ENCODE data around the gene SIRPB2. TPM values are rescaled to one million over a fixed set of nuclear protein-coding genes. Genes with fewer than 3 reads are reported as not detected.

SIRPB2 gene
- total and polyA plus RNA-seq, 2 of the 8 experiments (the other 6 are each of a cell fraction or from before 2014, with no cell fraction given), result 0.28 TPM; not detected in 1

GRCh38 chr20:1442304-1442703 lies 48.9 kb downstream of the SIRPB2 start:
- no peak overlapping the region for H2BK20ac ChIP-seq (ENCODE audit: low read length)
- H3K9ac ChIP-seq (replicated peaks in 1 of 4; ENCODE audit: extremely low read depth in 1 of 4, low read depth in 3 of 4, low read length in 3 of 4), result no peak overlapping the region
- no peak overlapping the region for H3K23ac ChIP-seq (ENCODE audit: insufficient read length)
- no peak for TF ChIP-seq HDAC6 (IDR thresholded peaks at IDR 0.05; ENCODE audit: low read depth, low read length)
- no peak for TF ChIP-seq GTF2F1 (IDR thresholded peaks at IDR 0.05; ENCODE audit: borderline replicate concordance, low read depth, low read length)
- TF ChIP-seq, protein P1, sequence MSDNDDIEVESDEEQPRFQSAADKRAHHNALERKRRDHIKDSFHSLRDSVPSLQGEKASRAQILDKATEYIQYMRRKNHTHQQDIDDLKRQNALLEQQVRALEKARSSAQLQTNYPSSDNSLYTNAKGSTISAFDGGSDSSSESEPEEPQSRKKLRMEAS (IDR thresholded peaks at IDR 0.05), result no peak
- no peak for TF ChIP-seq BRCA1 (IDR thresholded peaks at IDR 0.05; ENCODE audit: low read depth, low read length)
- ChIA-PET CTCF (ENCODE audit: partially characterized antibody) (interaction anchor here (1.8 kb wide), 1 partner anchor 14 kb away, joined by 4 read pairs; no protein-coding TSS in a partner anchor), POLR2A (ENCODE audit: partially characterized antibody) (no interaction called here)
- no peak overlapping the region for H3K27ac ChIP-seq (ENCODE audit: low read depth, low read length)
- H3K9me3 ChIP-seq (ENCODE audit: insufficient read depth in 2 of 2, low read depth in 1 of 2, low read length in 1 of 2), result no peaks in the 10 kb centered on the region
- H2BK5ac ChIP-seq (ENCODE audit: low read depth, low read length), result no peak overlapping the region
- H2BK12ac ChIP-seq (ENCODE audit: low read depth, low read length), result no peak overlapping the region
- H3K79me1 ChIP-seq (ENCODE audit: low read depth, low read length), result no peaks in the 10 kb centered on the region
- H3K23me2 ChIP-seq (ENCODE audit: low read depth, low read length), result no peaks in the 10 kb centered on the region
- no peak overlapping the region for H2AFZ ChIP-seq (ENCODE audit: low read length)
- H2BK15ac ChIP-seq (ENCODE audit: low read length), result no peak overlapping the region
- no peak for DNase-seq (ENCODE audit: low read depth in 1 of 2, low spot score in 2 of 2)
- H3K36me3 ChIP-seq (ENCODE audit: control insufficient read depth in 2 of 4, insufficient read depth in 4 of 4, low read length in 3 of 4), result peaks cover 20 to 47% (median 37%) of the 10 kb centered on the region in 4 experiments
- no peak overlapping the region for H3K4me2 ChIP-seq (ENCODE audit: insufficient read depth in 1 of 2, low read depth in 2 of 2, low read length in 2 of 2)
- no peak overlapping the region for H3K18ac ChIP-seq (ENCODE audit: extremely low read depth, low read length)
- H3K56ac ChIP-seq (replicated peaks; ENCODE audit: insufficient read length, low read depth, low read length), result no peak overlapping the region
- no peak overlapping the region for H4K5ac ChIP-seq (ENCODE audit: insufficient read length, low read depth, low read length)
- H4K20me1 ChIP-seq (replicated peaks in 1 of 2; ENCODE audit: control insufficient read depth in 1 of 2, insufficient read depth in 2 of 2, low read length in 2 of 2), result peaks cover 0 to 3% of the 10 kb centered on the region in 2 experiments
- no peak overlapping the region for H3K4ac ChIP-seq (replicated peaks; ENCODE audit: insufficient read length, low read depth, low read length)
- H4K8ac ChIP-seq (ENCODE audit: extremely low read depth, insufficient read depth, low read length), result no peak overlapping the region
- H3K4me3 ChIP-seq (ENCODE audit: extremely low read depth in 1 of 4, insufficient read depth in 2 of 4, low read depth in 3 of 4, low read length in 4 of 4), result no peak overlapping the region
- no peak overlapping the region for H2BK120ac ChIP-seq (replicated peaks; ENCODE audit: low read depth, low read length)
- no peaks in the 10 kb centered on the region for H3K79me2 ChIP-seq (ENCODE audit: control insufficient read depth in 1 of 2, insufficient read depth in 2 of 2, low read length in 2 of 2)
- FAIRE-seq, result no peak
- H4K91ac ChIP-seq (replicated peaks; ENCODE audit: insufficient read length, low read length), result no peak overlapping the region
- H3K27me3 ChIP-seq (replicated peaks in 1 of 4; ENCODE audit: control insufficient read depth in 3 of 4, extremely low read depth in 1 of 4, insufficient read depth in 3 of 4, low read length in 3 of 4), result no peaks in the 10 kb centered on the region
- whole genome bisulfite sequencing, 2 experiments (ENCODE audit: extremely low coverage in 1 of 2, insufficient coverage in 1 of 2, insufficient read length in 1 of 2, insufficient replicate concordance in 2 of 2, low coverage in 1 of 2, low lambda C conversion rate in 2 of 2, missing lambda C conversion rate in 1 of 2), result 92% methylated on average over 2 of the region's 2 CpGs; no CpG with 5 or more reads in 1 of the 2 experiments
- H2AK5ac ChIP-seq (ENCODE audit: low read depth, low read length), result no peak overlapping the region
- H3K14ac ChIP-seq (ENCODE audit: insufficient read length), result no peak overlapping the region
- no peaks in the 10 kb centered on the region for H3K4me1 ChIP-seq (replicated peaks in 1 of 4; ENCODE audit: control insufficient read depth in 3 of 4, insufficient read depth in 4 of 4, low read length in 3 of 4)

All from H1 (cell line).